Cardiac fibroblast (primary cell): ENCODE results near the gene LUZP4.
A peak's percentile ranks its signal among the peaks of the same experiment; 100 is the strongest.

Source experiments
- DNase-seq, 2 donors: peaks; one replicate each; pipeline versions ENCODE4 v3.0.0 to v3.0.0-alpha.2; 2010; ENCODE audit warnings: low read depth in 2 of 2
- H3K4me3 ChIP-seq, 2 donors: replicated peaks in 1 of 2; 1 replicate in 1 of 2; 2 replicates in 1 of 2; pipeline ENCODE4 v1.5.1; 2011; ENCODE audit warnings: low read depth in 2 of 2, low read length in 2 of 2, mild to moderate bottlenecking in 2 of 2, moderate library complexity in 1 of 2
- TF ChIP-seq, protein P1 (sequence below): IDR thresholded peaks from one replicate; pipeline ENCODE4 v1.5.1; 2011; ENCODE audit warnings: low read depth, mild to moderate bottlenecking, low read length, inconsistent platforms

Gene LUZP4

DNA sequence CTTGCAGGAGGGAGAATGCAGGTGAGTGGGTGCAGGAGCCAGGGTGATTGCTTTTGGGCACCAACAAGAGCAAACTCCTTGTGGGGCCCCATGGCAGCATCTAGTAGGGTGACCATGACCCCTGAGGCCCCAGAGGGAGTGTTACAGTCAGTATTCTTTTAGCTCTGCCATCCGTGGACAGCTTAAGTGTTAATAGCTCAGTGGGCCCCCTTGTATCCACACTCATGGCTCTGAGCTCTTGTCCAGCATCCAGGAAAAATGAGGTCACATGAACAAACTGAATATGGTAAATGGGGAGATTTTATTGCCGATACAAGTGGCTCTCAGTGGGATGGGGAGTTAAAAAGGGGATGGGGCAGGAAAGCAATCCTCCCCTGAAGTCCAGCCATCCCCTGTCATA is 28.4 kb upstream of the LUZP4 start:
- TF ChIP-seq, protein P1, sequence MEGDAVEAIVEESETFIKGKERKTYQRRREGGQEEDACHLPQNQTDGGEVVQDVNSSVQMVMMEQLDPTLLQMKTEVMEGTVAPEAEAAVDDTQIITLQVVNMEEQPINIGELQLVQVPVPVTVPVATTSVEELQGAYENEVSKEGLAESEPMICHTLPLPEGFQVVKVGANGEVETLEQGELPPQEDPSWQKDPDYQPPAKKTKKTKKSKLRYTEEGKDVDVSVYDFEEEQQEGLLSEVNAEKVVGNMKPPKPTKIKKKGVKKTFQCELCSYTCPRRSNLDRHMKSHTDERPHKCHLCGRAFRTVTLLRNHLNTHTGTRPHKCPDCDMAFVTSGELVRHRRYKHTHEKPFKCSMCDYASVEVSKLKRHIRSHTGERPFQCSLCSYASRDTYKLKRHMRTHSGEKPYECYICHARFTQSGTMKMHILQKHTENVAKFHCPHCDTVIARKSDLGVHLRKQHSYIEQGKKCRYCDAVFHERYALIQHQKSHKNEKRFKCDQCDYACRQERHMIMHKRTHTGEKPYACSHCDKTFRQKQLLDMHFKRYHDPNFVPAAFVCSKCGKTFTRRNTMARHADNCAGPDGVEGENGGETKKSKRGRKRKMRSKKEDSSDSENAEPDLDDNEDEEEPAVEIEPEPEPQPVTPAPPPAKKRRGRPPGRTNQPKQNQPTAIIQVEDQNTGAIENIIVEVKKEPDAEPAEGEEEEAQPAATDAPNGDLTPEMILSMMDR, result no peak
- DNase-seq, result no peak
- H3K4me3 ChIP-seq, result no peak overlapping the region

DNA sequence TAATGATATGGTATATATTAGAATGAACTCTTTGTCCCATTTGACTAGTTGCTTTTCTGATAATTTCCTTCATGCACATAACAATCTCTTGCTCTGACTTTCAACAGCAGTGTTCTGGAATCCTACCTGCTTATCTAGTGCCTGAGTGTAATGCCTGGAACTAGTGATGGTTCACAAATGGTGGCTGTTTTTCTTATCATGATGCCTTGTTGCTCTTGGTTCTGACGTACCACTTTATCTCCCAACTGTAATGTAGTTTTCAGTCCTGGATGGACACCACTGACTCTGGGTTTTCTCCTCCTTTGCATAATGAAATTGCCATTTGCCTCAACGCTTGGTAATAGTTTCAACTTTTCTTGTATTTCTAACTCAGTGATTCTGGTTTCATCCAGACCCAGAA is 25.5 kb upstream of the LUZP4 start:
- no peak for DNase-seq
- TF ChIP-seq, protein P1, result no peak
- no peak overlapping the region for H3K4me3 ChIP-seq

DNA sequence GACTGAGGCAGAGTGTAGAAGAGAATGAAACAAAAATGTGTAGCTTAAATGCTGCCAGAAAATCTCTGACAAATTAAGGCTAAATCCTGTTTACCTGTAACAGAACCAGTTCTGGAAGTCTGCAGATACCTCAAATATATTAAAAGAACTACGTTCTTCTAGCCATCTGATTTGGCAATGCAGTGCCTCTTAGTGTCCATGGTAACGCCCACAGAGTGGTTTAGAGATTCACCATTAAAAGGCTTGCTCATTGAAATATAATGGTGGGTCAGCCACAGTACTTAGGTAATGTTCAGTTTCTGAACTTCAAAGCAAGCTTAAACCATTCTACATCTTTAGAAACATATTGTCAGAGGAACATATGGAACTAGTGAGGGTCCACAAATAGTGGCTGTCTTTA is 23.2 kb upstream of the LUZP4 start:
- TF ChIP-seq, protein P1, result no peak
- DNase-seq, result no peak
- H3K4me3 ChIP-seq, result no peak overlapping the region

DNA sequence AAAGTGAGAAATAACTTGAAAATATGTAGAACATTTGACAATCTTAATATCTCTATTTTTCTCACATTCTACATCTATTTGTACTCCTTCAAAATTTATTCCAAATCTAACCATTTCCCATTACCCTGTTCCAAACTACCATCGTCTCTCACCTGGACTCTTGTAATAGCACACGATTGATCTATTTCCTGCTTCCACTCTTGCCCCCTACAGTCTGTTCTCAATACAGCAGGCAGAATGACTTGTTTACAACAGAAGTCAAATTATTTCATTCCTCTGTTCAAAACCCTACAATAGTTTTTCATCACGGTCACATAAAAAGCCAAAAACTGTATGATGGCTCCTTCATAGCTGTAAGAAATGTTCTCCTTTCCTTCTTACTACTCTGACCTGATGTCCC is 21.1 kb upstream of the LUZP4 start:
- peak in 1 of 2 donors; percentile 1 for DNase-seq
- no peak overlapping the region for H3K4me3 ChIP-seq
- TF ChIP-seq, protein P1, result peak; percentile 25

DNA sequence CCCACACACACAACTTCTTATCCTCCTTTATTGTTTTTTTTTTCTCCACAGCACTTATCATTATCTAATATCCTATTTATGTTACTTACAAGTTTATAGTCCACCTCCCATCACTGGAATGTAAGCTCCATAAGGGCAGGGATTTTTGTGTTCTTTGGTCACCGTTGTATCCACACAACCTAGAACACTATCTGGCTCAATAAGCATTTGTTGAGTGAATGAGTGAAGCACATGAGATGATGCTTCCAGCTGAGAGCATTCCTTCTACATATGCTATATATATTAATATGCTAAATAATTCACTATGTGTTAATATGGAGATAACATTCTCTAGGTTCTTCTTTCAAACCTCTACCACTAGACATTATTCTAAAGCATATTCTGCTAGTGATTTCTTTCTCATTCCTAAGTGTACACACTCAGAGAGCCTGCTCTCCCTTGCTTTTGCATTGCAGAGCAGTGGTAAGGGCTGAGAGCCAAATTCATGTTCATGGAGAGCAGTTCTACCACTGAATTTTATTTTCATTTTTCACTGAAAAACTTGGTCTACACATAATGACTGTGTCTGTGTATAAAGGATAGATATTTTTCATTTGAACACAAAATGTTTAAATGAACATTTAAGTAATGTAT is 20.3 kb upstream of the LUZP4 start:
- no peak for DNase-seq
- TF ChIP-seq, protein P1, result no peak
- no peak overlapping the region for H3K4me3 ChIP-seq

DNA sequence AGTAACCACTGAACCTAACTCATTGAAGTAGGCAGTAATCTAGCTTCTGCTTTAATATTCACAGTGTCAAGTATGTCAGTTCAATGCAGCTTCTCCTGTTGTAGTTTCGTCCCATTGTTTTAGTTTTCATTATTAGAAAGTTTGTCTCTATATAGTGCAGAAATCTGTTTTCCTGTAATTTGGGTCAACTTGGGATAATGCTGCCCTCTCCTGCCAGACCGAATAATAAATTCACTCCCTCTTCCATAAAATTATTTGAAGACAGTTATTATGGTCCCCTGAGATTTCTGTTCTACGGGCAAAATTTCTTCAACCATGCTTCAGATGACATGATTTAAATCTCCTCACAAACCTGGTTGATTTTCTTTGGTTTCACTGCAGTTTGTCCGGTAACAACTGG is 4.6 kb upstream of the LUZP4 start:
- DNase-seq, result peak; percentile 1 to 15
- H3K4me3 ChIP-seq, result no peak overlapping the region
- TF ChIP-seq, protein P1, result no peak

DNA sequence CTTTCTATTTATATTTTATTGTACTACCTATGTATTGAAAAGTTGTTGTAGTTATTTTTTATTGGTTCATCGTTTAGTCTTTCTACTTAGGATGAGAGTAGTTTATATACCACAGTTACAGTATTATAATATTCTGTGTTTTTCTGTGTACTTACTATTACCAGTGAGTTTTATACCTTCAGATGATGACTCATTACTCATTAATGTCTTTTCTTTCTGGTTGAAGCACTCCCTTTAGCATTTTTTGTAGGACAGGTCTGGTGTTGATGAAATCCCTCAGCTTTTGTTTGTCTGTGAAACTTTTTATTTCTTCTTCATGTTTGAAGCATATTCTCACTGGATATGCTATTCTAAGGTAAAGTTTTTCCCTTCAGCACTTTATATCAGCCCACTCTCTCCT is 7.7 kb downstream of the LUZP4 start:
- TF ChIP-seq, protein P1, result no peak
- DNase-seq, result no peak
- no peak overlapping the region for H3K4me3 ChIP-seq
